M059J (cell line): ENCODE measurements around the gene FGF3. TPM values are rescaled to one million over a fixed set of nuclear protein-coding genes. Genes with fewer than 3 reads are reported as not detected.
A peak's percentile ranks its signal among the peaks of the same experiment; 100 is the strongest.

ENCODE experiments used
- DNase-seq: peaks from one replicate; pipeline ENCODE4 v3.0.0-alpha.2; 2012; ENCODE audit warnings: low read depth
- total RNA-seq: library from RNA; depleted of rRNA; stranded (reverse); fragments of >200 nt; shearing (Covaris generic); gene quantifications from 2 replicates; pipeline ENCODE4 v1.2.3, GENCODE V29; 2014

FGF3 gene
- total RNA-seq, 1 experiment from 2014 or later, result not detected

GRCh38 chr11:69844396-69844795 is 25.2 kb upstream of the FGF3 start:
- DNase-seq, result no peak

GRCh38 chr11:69843529-69843921 is 24.3 kb upstream of the FGF3 start:
- DNase-seq, result no peak

DNA sequence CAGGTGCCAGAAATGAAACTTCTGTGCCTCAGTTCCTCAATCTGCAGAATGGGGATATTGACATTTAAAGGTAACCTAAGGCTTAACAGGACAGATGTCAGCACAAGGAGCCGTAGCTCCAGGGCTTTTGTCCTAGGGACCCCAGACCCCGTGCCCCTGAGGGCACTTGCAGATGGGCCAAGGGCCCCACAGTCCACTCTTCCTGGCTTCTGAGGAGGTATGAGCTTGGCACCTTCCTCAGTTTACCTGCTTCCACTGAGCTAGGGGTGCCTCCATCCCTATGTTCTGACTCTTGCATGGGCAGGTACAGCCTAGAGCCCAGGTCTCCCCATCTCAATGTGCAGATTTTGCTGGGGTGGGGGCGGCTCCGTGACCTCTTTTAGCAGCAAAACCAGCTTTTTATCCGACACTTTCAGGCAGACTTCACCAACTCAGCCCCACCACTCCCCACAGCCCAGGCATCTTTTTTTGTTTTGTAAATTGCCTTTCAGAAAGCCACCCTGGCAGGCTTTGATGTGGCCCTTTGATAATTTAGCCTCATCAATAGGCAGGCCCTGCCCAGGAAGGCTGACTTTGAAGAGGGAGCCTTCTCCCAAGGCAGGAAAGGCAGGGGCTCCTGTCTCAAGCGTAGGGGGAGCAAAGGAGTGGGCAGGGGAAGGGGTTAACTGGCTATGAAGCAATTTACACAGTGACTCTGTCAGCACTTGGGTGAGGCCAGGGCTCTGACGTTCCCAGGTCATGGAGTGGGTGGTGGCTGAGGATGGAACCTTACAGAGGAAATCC is 23.7 kb upstream of the FGF3 start:
- DNase-seq, result no peak

DNA sequence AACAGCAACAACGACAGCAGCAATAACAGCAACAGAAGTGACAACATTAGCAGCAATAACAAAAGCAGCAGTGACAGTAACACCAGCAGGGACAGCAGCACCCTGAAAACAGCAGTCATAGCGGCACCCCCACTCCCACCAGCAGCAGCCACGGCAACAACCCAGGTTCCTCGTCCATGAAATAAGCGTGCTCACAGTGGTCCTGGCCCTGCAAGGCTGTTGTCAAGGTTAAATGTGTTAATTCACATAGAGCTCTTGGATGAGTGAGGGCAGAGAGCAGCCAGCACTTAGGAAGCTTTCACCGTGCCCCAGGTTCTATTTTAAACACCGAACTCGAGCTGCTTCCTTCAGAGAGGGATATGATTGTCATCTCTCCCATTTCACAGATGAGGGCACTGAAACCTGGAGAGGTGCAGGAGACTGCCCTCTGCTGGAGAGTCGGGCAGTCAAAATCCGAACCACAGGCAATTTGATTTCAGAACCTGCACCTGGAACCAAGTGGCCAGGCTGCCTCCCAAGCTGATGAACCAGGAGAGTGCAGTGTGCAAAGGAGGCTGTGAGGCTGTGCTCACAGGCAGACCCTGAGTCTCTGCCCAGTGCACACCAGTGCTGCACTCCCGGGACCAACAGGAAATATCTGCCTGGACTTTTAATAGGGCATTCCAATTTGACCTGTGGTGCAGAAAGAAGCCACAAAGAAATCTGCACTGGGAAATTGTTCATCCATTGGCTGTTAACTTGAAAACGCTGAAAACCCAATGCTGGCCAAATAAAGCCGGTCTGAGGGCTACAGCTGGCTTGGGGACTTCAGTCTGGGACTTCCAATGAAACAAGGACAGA is 22.9 kb upstream of the FGF3 start:
- peak; percentile 23 for DNase-seq

DNA sequence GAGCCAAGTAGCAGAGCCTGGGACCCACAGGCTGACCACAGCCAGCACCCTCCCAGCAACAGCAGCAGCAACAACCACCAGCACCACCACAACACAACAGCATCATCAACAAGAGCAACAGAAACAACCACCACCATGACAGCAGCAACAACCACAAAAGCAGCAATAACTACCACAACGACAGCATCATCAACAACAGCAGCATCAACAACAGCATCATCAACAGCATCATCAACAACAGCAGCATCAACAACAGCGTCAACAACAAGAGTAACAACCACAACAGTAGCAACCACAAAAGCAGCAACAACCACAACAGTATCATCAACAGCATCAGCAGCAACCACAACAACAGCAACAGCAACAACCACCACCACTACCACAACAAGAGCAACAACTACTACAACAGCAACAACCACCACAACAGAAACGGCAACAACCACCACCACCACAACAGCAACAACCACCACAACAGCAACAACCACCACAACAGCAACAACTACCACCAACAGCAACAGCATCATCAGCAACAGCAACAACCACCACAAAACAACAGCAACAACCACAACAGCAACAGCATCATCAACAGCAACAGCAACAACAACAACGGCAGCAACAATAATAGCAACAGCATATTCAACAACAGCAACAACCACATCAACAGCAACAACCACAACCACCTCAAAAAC is 22.1 kb upstream of the FGF3 start:
- DNase-seq, result peak; percentile 52

DNA sequence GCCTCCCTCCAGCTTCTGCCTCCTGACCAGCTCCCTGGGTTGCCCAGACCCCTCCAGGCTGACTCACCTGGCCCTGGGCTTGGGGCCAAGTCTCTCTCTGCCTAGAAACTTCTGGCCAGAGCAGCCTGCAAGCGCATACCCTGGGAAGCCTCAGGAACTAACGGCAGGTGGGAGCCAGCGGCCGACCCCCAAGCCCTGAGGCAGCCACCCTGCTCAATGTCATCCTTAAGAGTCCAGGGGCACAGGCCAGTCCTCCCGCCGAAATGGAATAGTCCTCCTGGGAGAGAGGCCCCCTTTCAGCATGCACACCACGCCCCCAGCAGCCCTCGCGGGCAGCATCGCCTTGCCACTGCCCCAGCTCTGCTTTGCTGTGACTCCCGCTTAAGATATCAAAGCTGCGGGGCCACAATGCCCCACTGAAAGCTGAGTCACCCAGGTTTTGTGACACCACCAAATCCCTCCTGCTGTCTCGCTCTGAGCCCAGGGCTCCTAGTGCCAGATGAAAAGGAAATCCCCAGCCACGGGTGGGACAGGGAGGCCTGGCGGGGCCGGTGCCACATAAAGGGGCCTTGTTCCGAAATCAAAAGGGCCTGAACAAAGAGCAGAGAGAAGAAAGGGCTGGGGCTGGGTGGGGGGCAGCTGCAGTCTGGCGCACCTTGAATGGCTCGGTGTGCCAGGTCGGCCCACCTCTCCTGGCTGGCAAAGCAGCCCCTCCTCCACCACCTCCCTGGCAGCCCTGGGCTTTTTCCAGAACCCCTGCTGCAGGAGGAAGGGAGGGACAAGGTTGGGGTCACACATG is 21.4 kb upstream of the FGF3 start:
- peak; percentile 80 for DNase-seq

GRCh38 chr11:69839516-69839915 is 20.3 kb upstream of the FGF3 start:
- DNase-seq, result no peak

- DNase-seq, result no peak
Measured at GRCh38 chr11:69837791-69838190, 18.6 kb upstream of the FGF3 start.

DNA sequence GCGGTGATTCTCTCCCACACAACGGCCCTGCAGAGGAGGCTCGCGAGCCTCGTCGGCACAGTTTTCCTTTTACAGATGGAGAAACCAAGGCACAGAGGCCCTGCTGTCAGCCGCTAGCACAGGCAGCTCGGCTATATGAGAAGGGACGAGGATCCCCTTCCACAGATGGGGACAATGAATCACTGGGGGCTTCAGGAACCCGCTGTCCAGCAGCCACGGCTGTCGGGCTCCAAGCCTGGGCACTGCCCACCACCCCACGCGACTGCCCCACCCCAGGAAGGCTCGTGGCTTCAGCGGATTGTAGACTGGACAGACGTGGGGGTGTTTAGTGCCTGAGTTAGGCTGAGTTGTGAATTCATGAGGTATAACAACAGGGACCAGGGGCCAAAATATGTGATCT is 17.2 kb upstream of the FGF3 start:
- no peak for DNase-seq

- DNase-seq, result no peak
Measured at GRCh38 chr11:69834811-69835800, 15.9 kb upstream of the FGF3 start.

DNA sequence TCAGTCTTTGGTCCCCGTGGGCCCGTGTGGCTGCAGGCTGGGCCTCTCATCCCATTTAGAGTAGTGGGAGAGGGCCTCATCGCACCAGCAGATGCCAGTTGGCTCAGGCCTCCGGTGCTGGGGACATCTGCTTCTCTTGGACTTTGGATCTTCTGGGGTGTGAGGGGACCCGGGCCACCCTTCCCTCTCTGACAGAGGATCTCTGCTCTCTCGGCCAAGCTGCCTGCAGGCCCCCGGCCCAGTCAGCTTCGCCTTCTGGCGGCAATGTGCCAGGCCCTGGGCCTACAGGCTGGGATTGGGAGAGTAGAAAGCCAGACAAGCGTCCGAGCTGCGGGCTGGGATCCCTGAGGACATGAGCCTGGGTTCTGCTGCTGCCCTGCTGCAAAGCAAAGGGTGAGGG is 15.0 kb upstream of the FGF3 start:
- no peak for DNase-seq

GRCh38 chr11:69832561-69833413 is 13.6 kb upstream of the FGF3 start:
- DNase-seq, result no peak

- DNase-seq, result no peak
Measured at GRCh38 chr11:69831985-69832384, 12.8 kb upstream of the FGF3 start.

DNA sequence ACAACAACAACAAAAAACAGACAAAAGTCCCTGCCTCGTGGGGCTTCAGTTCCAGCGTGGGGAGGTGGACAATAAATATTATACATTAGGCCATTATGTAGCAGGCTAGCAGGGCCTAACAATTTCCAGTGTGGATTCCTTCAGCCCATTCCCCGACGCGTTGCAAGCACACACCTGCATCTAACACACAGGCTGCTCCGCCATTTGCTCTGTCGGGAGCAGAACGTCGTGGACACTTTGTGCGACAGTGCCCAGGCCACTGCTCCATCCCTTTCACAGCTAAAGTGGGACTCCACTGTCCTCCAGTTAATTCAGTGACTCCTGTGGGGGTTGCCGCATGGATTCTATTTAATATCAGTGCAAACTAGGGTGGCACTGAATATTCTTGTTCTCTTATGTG is 10.9 kb upstream of the FGF3 start:
- DNase-seq, result no peak

- no peak for DNase-seq
Measured at GRCh38 chr11:69828971-69829344, 9.7 kb upstream of the FGF3 start.

- no peak for DNase-seq
Measured at GRCh38 chr11:69828276-69828970, 9.2 kb upstream of the FGF3 start.

GRCh38 chr11:69826773-69827172 is 7.6 kb upstream of the FGF3 start:
- no peak for DNase-seq

- DNase-seq, result no peak
Measured at GRCh38 chr11:69825941-69826340, 6.7 kb upstream of the FGF3 start.
